BE2C (cell line): ENCODE data around the gene TNS4.

Source experiments
- DNase-seq: peaks from one replicate; pipeline ENCODE4 v3.0.0-alpha.2; 2020
- H3K27me3 ChIP-seq: fragments of 250-450 bp; sonication (Bioruptor Pico); 2 replicates; pipeline ENCODE4 v1.5.1; 2020; ENCODE audit warnings: mild to moderate bottlenecking
- H3K36me3 ChIP-seq: fragments of 250-450 bp; sonication (Bioruptor Pico); 2 replicates; pipeline ENCODE4 v1.5.1; 2020; ENCODE audit warnings: mild to moderate bottlenecking
- H3K4me1 ChIP-seq: fragments of 250-450 bp; sonication (Bioruptor Pico); 2 replicates; pipeline ENCODE4 v1.5.1; 2020
- H3K4me3 ChIP-seq: 2 replicates; pipeline ENCODE4 v1.5.1; 2011; ENCODE audit warnings: low read depth, low read length
- H3K9me3 ChIP-seq: fragments of 250-450 bp; sonication (Bioruptor Pico); 2 replicates; pipeline ENCODE4 v1.5.1; 2020
- CTCF ChIP-seq: IDR thresholded peaks from 2 replicates; pipeline ENCODE4 v1.5.1; 2012; ENCODE audit warnings: mild to moderate bottlenecking, low read depth, low read length

Gene TNS4

GRCh38 chr17:40436636-40437035, 64.8 kb downstream of the TNS4 start:
- Histone ChIP-seq H3K4me3 (no peak overlapping the region), H3K27me3 (no peaks in the 10 kb centered on the region), H3K4me1 (peaks cover 16% of the 10 kb centered on the region), H3K9me3 (no peaks in the 10 kb centered on the region), H3K36me3 (no peaks in the 10 kb centered on the region)
- TF ChIP-seq CTCF, result no peak
- DNase-seq, result no peak

DNA sequence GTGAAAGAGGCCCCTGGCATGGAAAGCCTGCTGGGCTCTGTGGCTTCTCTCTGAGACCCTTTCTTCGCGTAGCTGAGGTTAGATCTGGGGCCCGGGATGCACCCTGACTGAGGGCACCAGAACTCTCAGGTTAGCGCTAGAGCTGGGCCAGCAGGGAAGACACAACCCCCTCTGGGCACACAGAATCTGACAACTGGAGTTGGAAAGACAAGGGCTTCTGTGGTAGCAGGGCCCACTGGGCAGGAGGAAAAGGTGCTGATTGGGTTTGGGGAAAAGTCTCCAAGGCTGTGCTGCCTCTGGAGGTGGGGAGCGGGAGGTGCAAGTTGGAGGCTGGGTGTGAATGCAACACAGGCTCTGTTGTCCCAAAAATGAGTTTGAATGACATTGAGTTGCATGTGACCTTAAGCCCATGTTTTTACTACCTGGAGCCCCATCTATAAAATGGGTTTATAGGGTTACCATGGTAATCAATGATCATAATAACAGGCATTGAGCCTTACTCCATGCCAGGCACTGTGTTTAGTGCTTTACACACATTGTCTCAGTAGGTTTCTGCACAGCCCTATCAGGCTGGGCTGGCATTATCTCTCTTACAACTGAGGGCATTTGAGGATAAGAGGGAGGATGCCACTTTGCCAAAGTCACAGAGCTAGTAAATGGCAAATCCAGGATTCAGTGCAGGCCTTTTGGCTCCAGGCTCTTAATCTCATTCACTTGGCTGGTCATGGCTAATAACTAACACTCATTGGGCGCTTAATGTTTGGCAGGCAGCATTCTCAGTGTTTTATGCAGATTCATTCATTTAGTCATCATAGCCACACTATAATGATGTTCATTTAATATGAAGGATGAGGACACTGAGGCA, 67.6 kb downstream of the TNS4 start:
- peak; percentile 64 for TF ChIP-seq CTCF
- Histone ChIP-seq H3K36me3 (no peaks in the 10 kb centered on the region), H3K4me3 (no peak overlapping the region), H3K27me3 (no peaks in the 10 kb centered on the region), H3K4me1 (peaks cover 16% of the 10 kb centered on the region), H3K9me3 (no peaks in the 10 kb centered on the region)
- peak; percentile 56 for DNase-seq

GRCh38 chr17:40432864-40433528, 68.4 kb downstream of the TNS4 start:
- Histone ChIP-seq H3K27me3 (no peaks in the 10 kb centered on the region), H3K4me1 (peaks cover 16% of the 10 kb centered on the region), H3K36me3 (no peaks in the 10 kb centered on the region), H3K4me3 (no peak overlapping the region), H3K9me3 (no peaks in the 10 kb centered on the region)
- DNase-seq, result peak; percentile 66
- no peak for TF ChIP-seq CTCF

DNA sequence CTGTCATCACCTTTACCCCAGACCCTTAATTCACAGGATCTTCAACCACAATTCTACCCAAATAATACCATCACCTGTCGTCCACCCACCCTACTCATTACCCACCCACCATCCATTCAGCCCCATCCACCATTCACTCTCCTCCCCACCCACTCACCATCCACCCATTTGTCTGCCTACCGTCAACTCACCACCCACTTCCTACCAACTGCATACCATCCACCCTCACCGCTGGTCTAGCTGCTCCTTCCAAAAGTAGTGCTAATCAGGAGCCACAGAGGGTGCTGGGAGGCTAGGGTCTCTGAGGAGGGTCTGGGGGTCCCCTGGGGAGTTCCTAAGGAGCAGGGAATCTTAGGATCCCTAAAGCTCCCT, 70.2 kb downstream of the TNS4 start:
- Histone ChIP-seq H3K36me3 (no peaks in the 10 kb centered on the region), H3K4me1 (peaks cover 16% of the 10 kb centered on the region), H3K9me3 (no peaks in the 10 kb centered on the region), H3K4me3 (no peak overlapping the region), H3K27me3 (no peaks in the 10 kb centered on the region)
- no peak for DNase-seq
- no peak for TF ChIP-seq CTCF

GRCh38 chr17:40430272-40431230, 70.9 kb downstream of the TNS4 start:
- TF ChIP-seq CTCF, result no peak
- Histone ChIP-seq H3K4me1 (peaks cover 16% of the 10 kb centered on the region), H3K36me3 (no peaks in the 10 kb centered on the region), H3K9me3 (no peaks in the 10 kb centered on the region), H3K27me3 (no peaks in the 10 kb centered on the region), H3K4me3 (no peak overlapping the region)
- no peak for DNase-seq
